Measurements from ENCODE around the gene BAZ2A. TPM values are rescaled to one million over a fixed set of nuclear protein-coding genes. Genes with fewer than 3 reads are reported as not detected.

Gene BAZ2A
- total RNA-seq, 1 donor from 2014 or later, result 71.2 TPM

DNA sequence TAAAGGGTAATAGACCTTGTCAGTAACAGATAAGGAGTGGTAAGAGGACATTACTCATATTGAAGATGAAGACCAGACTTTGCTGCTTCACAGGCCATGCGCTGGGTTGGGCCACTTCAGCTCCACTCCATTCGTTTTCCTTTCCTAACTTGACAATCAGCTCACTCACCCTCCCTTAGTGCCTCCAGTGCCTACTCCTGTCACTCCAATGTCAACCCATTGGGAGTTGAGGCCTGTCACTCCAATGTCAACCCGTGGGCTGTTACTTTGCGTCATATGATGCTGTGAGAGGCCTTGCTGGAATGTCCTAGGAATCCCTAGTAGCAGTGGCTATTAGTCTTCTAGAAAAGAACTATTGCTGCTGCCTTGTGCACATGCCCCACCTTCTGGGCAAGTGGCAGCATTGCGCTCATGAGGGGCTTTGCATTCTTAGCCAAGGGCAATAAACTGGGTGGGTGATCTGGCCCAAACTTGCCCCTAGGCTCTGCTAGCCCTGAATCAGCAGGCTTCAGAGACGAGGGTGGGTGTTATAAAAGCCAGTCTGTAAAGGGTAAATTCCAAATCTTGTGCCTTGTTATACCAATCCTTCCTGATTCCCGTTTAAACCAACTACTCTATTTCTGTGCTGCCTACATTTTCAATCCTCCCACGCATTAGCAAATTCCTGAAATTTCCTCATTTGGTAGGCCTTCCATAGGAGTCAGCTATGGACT is 36.1 kb downstream of the BAZ2A start:
- TF ChIP-seq, protein P1, sequence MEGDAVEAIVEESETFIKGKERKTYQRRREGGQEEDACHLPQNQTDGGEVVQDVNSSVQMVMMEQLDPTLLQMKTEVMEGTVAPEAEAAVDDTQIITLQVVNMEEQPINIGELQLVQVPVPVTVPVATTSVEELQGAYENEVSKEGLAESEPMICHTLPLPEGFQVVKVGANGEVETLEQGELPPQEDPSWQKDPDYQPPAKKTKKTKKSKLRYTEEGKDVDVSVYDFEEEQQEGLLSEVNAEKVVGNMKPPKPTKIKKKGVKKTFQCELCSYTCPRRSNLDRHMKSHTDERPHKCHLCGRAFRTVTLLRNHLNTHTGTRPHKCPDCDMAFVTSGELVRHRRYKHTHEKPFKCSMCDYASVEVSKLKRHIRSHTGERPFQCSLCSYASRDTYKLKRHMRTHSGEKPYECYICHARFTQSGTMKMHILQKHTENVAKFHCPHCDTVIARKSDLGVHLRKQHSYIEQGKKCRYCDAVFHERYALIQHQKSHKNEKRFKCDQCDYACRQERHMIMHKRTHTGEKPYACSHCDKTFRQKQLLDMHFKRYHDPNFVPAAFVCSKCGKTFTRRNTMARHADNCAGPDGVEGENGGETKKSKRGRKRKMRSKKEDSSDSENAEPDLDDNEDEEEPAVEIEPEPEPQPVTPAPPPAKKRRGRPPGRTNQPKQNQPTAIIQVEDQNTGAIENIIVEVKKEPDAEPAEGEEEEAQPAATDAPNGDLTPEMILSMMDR (IDR thresholded peaks at IDR 0.05), result peak; percentile 91
- Mint-ChIP-seq H3K9me3 (ENCODE audit: low read depth) (no peaks in the 10 kb centered on the region), H3K4me1 (ENCODE audit: low read depth) (peaks cover 52% of the 10 kb centered on the region), H3K27me3 (ENCODE audit: low read depth) (no peaks in the 10 kb centered on the region), H3K27ac (ENCODE audit: unreplicated experiment) (peak overlapping the region; percentile 97), H3K36me3 (ENCODE audit: low read depth) (peaks cover 16% of the 10 kb centered on the region), H3K4me3 (ENCODE audit: unreplicated experiment) (no peak overlapping the region)
- DNase-seq (ENCODE audit: low spot score), result no peak

DNA sequence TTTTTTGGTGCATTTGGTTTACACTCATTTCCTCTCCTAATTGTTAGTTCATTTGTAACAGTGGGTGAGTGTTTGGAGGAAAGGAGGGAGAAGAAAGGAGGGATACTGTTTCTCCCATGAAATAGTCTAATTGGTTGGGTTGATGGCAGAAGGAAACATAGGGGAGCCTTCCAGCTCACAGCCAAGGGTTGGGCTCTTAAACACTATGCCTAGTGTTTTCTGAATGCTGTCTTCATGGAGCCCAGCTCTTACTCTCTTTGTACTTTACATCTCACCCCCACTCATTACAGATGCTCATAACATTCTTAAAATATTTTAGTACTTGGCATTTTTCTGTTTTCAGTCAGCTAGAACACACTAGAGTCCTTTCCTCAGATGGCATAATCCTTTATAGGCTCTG is 38.2 kb downstream of the BAZ2A start:
- Mint-ChIP-seq H3K36me3 (ENCODE audit: low read depth) (peaks cover 22% of the 10 kb centered on the region), H3K27ac (ENCODE audit: unreplicated experiment) (peak overlapping the region; percentile 97), H3K4me3 (ENCODE audit: unreplicated experiment) (no peak overlapping the region), H3K9me3 (ENCODE audit: low read depth) (no peaks in the 10 kb centered on the region), H3K4me1 (ENCODE audit: low read depth) (peaks cover 49% of the 10 kb centered on the region), H3K27me3 (ENCODE audit: low read depth) (no peaks in the 10 kb centered on the region)
- TF ChIP-seq, protein P1 (IDR thresholded peaks at IDR 0.05), result no peak
- no peak for DNase-seq (ENCODE audit: low spot score)

DNA sequence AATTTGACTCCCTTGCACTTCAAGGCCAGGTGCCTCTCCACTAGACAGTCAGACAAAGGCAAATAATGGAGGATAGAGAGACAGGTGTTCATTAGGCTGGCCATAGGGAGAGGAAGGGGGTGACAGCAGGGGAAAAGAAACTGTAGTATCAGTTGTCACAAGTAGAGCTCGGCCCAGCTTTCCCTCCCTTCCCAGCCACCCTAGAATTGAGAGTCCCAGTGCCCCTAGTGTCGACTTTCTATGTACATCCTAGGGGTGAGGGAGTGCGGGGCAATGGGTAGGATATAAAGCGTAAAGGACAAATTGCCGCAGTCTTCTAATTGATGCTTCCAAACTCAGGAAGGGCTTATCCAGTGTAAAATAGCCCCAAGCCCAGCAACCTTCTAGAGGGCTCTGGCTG is 39.0 kb downstream of the BAZ2A start:
- H3K36me3 Mint-ChIP-seq (ENCODE audit: low read depth), result peaks cover 19% of the 10 kb centered on the region
- H3K4me1 Mint-ChIP-seq (ENCODE audit: low read depth), result peaks cover 47% of the 10 kb centered on the region
- peak overlapping the region; percentile 97 for H3K27ac Mint-ChIP-seq (ENCODE audit: unreplicated experiment)
- no peak overlapping the region for H3K4me3 Mint-ChIP-seq (ENCODE audit: unreplicated experiment)
- H3K9me3 Mint-ChIP-seq (ENCODE audit: low read depth), result no peaks in the 10 kb centered on the region
- H3K27me3 Mint-ChIP-seq (ENCODE audit: low read depth), result no peaks in the 10 kb centered on the region
- TF ChIP-seq, protein P1 (IDR thresholded peaks at IDR 0.05), result no peak
- DNase-seq (ENCODE audit: low spot score), result no peak

DNA sequence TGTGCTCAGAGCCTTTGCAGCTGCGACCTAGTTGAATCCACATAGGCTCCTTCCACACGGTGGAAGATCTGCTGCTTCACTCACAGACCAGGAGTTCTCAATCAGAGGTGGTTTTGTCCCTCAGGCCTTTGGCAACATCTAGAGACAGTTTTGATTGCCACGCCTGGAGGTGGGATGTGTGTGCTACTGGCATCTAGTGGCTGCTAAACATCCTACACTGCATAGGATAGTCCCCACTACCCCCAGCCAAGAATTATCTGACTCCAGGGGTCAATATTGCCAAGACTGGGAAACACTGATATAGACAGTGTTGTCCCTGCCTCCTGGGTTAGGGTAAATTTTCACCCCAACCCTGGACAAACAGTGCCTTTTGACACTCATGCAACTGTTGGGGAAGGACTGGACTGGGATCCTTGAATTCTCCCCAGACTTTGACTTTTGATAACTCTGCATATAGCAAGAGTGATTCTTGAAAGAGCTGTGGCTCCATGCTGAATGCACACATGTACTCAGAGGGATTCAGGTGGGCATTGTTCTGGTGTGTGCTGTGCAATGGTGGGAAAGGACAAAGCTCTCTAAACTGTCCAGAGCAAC is 39.8 kb downstream of the BAZ2A start:
- peaks cover 42% of the 10 kb centered on the region for H3K4me1 Mint-ChIP-seq (ENCODE audit: low read depth)
- TF ChIP-seq, protein P1 (IDR thresholded peaks at IDR 0.05), result peak; percentile 70
- no peaks in the 10 kb centered on the region for H3K9me3 Mint-ChIP-seq (ENCODE audit: low read depth)
- no peaks in the 10 kb centered on the region for H3K27me3 Mint-ChIP-seq (ENCODE audit: low read depth)
- no peak overlapping the region for H3K27ac Mint-ChIP-seq (ENCODE audit: unreplicated experiment)
- peaks cover 16% of the 10 kb centered on the region for H3K36me3 Mint-ChIP-seq (ENCODE audit: low read depth)
- no peak overlapping the region for H3K4me3 Mint-ChIP-seq (ENCODE audit: unreplicated experiment)
- no peak for DNase-seq (ENCODE audit: low spot score)

DNA sequence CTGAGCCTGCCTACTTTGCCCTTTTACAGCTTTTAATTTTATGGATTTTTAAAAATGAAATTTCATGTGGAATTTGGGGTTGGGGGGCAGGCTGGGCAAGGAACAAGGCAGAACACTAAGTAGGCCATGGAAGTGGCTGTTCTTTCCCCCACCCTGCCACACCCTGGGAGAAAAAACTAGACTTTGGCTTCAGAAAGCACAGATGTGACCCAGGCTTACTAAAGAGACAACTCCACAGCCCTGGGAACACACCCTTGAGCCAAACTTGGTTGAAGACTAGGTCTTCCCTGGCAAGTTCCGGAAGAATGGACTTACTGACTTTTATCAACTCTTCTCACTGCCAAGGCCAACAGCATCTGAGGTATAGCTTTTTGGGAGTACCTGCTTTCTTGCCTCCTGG is 40.3 kb downstream of the BAZ2A start:
- Mint-ChIP-seq H3K36me3 (ENCODE audit: low read depth) (peaks cover 16% of the 10 kb centered on the region), H3K9me3 (ENCODE audit: low read depth) (no peaks in the 10 kb centered on the region), H3K27ac (ENCODE audit: unreplicated experiment) (no peak overlapping the region), H3K4me1 (ENCODE audit: low read depth) (peaks cover 37% of the 10 kb centered on the region), H3K27me3 (ENCODE audit: low read depth) (no peaks in the 10 kb centered on the region), H3K4me3 (ENCODE audit: unreplicated experiment) (no peak overlapping the region)
- TF ChIP-seq, protein P1 (IDR thresholded peaks at IDR 0.05), result no peak
- no peak for DNase-seq (ENCODE audit: low spot score)
